Measurements from ENCODE around the gene KCNQ1.
A peak's percentile ranks its signal among the peaks of the same experiment; 100 is the strongest.

The KCNQ1 gene

DNA sequence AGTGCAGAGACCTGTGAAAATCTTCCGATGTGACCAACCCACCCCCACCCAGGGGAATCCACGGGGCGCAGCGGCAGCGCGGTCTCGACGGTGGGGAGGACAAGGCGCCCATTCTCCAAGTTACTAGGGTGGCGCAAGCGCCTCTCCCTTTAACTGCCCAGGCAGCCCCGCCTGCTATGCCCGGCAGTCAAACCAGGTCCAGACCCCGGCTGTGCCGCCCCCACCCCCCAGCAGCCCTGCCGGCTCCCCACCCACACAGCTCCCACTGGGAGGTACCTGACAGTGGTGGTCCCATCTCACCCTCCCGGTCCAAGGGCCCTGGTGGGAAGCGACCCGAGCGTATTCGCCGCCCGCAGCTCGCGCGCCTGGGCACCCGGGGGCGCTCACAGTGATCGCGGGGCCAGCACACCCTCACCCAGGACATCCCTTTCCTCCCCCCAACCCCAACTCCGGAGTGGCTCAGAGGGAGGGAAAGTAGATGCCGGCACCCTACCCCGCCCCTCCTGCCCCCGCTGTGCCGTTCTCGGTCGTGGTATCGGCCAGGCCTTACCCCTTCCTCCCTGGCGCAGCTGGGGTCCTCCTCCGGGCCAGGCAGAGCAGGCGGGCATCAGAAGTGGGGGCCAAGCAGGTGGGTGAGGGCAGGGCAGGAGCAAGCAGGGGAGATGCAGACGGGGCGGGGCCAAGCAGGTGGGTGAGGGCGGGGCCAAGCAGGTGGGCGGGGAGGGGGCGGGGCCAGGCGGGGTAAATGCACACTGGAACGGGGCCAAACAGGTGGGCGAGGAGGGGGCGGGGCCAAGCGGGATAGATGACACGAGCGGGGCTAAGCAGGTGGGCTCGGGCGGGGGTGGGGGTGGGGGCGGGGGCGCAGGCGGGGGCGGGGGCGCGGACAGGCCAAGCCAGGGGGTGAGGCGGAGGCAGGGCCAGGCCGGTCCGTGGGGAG, 657 bp upstream of the KCNQ1 start, which contains the start of gene TRPM5:
TSS of gene TRPM5 (minus strand) at position 634 of the 940 bp plus-strand sequence. CDS start 21,478 bp downstream, outside the sequence.
- no peak for DNase-seq (ENCODE audit: low read depth in 2 of 2)

DNA sequence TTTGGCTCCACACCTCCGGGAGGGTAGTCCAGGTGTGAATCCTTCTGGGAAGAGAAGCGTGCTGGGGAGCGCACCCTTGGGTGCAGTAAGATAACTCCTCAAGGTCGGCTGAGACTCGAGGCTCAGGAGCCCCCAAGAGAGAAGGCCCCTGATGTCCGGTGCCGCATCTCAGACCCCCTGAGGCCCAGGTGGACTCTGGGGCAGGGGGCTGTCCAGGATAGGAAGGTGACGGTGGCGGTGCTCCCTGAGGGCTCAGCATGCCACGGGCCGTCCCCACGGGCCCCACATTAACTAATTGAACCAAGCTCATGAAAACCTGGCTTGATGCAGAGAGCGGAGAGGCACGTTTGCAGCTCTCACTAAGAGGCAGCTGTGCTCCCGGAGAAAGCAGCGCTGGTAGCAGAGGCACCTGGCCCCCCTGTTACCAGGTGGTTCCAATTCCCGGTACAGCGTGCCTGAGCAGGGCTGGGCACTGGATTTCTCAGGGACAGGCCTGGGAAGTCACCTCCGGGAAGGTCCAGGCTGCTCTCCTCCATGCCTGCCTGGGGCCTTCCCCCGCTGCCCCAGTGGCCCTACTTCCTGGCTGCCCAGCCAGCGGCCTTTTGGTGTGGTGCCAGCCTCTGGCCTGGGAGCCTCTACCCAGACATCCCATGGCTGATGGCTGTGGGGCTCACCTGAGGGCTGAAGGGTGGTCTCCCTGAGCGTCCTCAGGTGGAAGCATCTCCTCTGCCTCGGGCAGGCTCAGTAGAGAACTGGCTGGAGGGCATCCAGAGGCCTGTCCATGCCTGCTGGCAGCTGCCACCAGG, 1.1 kb downstream of the KCNQ1 start:
- no peak for DNase-seq (ENCODE audit: low read depth in 2 of 2)

DNA sequence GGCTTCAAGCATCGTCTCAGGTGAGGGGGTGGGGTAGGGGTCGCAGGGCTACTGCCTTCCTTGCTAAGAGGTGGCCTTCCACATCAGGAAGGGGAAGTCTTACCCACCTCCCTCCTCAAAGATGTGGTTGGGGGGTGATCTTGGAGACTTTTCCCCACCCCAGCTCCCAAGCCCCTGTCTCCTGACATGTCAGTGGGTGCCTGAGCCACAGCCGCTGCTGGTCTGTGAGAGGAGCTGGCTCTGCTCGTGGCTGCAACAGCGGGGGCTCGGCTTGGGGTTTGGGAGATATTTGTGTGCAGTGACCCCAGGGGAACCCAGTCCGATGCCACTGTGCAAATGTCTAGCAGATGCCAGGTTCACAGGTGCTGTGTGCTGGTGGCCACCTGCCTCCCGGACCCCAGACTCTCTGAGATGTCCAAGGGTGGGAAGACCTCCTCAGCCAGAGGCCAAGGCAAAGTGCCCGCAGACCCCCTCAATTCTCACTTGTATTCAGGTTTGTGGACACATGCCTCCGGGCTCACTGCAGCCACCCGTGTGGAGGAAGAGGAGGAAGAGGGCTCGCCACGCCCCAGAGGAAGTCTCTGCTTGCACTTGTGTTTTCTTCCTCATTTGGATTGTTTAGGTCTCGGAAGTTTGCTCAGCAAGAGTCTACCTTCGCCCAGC, 1.9 kb downstream of the KCNQ1 start:
- DNase-seq (ENCODE audit: low read depth in 2 of 2): no peak

DNA sequence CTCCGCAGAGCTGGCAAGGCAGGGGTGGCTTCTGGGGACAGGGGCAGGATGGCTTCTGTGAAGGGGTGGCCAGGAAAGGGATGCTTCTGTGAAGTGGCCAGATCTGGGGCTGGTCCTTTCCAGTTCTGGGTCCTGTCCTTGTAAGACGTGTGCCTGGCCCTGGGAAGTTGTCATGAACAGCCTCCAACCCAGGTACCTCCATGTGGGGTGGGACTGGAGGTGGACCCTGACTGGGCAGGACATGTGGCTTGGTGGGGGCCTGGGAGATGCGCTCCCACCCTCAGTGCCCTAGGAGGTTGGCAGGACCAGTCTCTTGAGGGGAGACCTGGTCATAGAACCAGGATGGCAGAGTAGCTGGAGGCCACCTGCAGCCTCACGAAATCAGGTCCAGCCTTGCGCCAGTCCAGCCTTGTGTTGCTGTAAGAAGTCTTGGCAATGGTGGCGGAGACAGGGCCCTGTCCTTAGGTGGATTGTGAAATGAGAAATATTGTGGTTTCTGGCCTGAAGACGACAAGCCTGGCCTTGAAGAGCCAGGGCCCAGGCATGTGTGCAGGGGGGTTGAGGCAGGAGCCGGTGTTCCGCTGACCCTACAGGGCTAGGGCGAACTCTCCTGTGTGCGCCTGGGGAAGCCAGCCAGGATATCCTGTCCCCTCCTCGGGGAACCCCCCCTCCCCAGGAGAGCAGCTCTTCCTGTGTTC, 2.6 kb downstream of the KCNQ1 start:
- DNase-seq (ENCODE audit: low read depth in 2 of 2): no peak

DNA sequence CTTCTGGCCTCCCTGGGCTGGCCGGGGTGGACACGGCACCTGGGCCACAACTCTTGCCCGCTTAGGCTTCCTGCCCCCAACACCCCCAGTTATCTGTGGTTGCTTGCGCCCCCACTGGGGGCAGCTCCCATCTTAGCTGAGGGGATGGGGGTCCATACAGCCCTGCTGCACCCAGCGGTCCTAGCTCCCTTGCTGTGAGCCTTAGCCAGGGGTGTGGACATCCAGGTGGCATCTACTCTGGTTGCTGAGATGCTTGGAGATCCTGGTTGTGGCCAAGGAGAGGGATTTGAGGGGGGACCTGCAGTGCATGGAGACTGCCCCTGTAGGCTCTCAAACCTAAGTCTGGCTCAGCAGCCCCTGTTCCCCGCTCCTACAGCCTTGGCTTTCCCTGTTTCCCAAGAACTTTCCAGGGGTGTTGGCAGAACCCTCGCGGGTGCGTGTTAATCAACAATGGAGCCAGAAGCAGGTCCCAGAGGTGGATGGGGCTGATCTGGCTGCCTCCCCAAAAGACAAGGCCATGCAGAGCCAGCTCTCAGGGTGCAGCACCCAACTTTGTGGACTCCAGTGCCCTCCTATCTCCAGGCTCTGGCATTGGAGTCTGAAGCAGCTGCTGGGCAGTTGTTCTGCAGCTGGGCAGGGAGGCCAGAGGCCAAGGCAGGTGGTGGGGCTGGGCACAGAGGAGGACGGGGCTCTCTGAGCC, 3.3 kb downstream of the KCNQ1 start:
- DNase-seq (ENCODE audit: low read depth in 2 of 2): no peak

DNA sequence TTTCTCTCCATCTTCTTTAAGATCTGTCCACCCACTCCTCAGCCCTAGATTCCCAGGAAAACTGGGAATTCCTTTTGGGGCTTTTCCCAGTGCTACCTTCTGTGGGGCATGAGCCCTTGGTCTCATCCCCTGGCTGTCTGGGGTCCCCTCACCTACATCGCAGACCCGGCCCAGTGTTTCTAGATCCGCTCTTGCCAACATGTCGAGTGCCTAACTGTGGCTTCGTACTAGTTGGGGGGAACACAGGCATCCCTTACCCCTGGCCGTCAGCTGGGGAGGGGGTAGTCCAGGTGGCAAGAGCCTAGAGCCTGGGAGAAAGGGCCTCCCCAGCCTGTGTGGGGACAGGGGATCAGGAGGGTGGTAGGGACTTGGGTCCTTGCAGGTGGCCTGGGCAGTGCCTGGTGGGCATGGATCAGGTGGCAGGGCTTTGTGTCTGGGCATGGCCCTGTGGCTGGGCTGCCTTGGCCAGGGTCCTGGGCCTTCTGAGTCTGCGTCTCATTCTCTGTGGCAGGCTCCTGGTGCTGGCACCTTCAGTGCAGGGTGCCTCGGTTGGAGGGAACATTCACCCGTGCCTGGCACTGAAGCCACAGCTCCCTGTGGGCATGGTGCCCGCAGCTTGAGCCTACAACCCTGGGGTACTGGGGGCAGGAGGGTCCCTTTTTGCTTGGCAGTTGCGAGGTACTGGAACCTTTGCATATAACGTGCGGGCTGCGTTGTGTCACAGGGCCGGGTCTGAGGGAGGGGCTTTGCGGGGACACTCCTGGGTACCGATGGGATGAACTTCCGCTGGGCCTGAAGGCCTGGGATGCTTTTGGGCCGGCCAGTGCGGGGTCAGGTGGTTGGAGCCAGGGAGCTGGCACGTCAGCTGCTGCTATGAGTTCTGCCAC, 4.1 kb downstream of the KCNQ1 start:
- DNase-seq (ENCODE audit: low read depth in 2 of 2): no peak

DNA sequence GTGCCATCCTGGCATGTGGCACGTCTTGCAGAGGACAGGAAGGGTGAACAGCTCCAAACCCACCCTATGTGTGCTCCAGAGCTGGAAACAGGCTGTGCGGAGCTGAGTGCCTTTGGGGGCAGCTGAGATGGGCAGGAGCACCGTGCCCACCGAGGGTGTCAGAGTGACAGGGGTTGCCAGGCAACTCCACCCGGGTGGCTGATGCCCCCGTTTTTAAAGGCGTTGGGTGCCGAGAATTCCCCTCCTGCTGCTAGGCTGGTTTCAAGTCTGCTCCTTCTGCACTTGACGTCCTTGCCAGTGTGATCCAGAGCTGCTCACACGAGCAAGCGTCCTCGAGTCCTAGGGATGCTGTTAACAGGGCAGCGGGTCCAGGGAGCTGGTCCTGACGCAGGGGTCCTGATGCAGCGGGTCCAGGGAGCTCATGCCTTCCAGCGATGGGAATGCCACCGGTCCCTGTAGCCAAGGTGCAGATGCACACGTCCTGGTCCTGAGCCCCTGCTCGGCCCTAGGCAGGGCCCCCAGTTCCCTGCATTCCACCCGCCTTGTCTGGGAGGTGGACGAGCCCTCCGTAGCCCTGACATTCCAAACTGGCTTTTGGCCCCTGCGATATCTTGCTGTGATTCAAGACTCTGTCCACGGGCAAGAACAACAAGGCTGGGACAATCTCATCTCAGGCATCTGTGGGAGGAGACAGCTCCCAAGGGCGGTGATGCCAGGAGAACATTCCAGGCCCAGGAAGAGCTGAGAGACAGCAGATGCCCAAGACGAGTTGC, 4.9 kb downstream of the KCNQ1 start:
- DNase-seq (ENCODE audit: low read depth in 2 of 2): no peak

DNA sequence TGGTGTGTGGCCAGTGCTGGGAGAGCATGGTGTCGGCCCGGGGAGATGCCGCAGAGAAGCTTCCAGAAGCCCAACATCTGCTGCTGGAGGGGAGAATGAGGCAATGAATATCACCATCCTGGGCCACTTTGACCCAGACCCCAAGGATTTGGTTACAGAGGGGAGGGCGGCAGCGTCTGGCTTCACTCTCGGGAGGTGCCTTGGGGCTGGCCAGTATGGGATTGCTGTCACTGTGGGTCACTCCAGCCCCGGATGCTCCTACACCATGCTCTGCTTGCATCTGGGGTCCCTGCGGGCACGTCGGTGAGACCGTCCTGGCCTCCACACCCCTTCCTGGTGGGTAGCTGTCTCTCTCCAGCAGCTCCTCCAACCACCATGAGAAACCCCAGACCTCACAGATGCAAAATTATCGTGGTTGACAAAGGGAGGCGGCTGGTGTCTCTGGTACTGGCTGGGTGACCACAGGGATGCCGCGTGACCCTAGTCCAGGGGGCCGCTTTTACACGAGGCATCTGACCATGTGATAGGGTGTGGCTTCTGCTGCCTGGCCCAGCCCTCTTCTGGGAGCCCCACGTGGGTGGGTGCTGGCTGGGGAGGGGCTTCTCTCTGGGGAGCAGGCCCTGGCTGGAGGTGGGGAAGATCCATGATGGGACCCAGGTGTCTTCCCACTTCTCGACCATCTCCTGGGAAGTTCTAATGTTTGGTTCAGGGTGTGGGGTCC, 5.7 kb downstream of the KCNQ1 start:
- DNase-seq (ENCODE audit: low read depth in 2 of 2): no peak

DNA sequence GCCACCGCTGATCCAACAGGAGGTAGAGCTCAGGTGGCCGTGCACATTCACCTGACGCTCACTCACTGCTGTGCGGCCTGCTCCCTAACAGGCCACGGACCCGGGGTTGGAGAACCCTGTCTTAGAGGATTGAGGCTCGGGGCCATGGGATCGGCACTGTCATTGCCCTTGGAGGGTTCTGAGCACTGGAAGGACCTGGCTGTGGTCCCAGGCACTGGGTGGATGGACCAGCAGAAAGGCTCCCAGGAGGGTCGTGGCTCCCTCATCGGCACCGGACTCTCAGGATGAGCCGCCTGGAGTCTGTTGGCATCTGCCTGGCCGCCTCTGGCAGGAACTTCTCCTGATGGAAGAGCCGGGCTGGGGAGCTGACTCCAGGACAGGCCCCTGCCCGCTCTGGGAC, 6.5 kb downstream of the KCNQ1 start:
- no peak for DNase-seq (ENCODE audit: low read depth in 2 of 2)

DNA sequence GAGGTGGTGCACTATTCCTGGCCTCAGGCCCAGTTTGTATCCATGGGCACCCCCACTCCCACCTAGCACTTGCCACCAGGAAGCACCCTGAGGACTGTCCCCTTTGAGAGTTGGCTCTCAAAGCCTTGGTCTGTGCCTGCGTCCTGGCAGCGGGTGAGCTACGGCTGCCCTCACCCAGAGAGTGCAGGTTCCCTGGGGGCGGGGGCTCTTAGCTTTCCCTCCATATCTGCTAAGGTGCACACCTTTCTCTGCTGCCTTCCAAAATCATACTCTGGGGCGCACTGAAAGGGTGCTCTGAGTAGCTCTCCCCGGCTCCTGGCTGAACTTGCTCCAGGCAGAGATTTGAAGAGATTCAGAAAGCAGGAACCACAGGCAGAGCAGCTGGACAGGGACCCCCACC, 7.1 kb downstream of the KCNQ1 start:
- DNase-seq (ENCODE audit: low read depth in 2 of 2): no peak

DNA sequence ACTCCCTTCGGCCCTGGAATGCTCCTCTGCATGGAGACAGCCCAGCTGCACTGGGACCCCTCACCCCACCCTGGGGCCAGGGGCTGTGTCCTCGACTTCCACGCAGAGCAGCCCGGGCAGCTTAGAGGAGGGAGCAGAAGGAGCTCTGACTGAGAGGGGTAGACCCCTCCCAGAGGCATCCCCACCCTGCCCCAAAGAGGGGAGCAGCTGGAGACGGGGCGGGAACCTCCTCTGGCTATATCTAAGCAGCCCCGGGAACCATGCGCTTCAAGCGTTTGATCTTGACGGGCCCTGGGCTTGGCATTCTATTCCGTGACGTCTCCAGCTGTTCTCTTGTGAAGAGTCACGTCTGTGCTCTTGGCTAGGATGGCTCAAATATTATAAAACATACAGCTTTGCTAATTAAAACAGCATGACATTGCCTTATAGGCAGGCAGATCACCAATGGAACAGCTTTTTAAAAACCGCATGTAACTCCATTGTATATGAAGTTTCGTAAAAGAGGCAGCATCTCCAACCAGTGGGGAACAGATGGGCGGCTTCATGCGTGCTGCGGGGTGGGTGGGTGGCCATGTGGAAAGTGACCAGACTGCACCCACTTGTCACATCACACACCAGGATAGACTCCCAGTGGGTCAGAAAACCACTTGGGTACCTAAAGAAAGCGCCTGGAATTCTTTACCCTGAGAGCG, 7.7 kb downstream of the KCNQ1 start:
- peak; percentile 11 to 18 for DNase-seq (ENCODE audit: low read depth in 2 of 2)

DNA sequence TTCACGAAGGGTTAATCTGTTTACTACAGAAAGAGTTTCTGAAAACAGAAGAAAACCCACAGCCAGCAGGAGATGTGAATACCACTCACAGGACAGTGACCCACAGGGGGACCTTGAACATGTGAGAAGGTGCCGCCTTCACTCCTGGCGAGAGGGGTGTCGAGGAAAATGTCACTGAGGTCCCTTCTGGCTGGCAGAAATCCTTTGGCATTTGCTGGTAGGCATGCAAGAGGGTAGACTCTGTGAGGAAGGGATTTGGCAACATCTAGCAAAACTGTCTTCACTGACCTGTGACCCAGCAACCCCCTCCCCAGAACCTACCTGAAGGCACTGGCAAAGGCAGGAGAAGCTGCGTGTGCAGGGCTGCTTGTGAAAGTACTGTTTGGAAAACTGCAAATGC, 8.6 kb downstream of the KCNQ1 start:
- DNase-seq (ENCODE audit: low read depth in 2 of 2): no peak

DNA sequence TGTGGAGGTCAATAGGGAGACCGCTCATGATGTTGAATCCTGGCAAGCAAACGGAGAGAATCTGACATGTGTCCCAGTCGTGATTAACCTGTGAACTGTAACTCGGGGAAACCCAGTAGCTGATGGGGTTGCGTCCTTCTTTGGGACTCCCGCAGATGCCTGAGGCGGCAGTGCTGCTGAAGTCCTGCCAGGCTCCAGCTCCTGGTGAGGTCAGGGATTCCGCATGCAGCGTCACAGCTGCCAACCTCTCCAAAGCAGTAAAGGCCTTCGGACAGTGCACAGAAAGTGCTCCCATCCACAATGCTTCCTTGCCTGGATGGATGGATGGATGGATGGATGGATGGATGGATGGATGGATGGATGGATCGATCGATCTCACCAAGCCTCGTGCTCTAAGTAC, 13.5 kb downstream of the KCNQ1 start:
- DNase-seq (ENCODE audit: low read depth in 2 of 2): no peak

DNA sequence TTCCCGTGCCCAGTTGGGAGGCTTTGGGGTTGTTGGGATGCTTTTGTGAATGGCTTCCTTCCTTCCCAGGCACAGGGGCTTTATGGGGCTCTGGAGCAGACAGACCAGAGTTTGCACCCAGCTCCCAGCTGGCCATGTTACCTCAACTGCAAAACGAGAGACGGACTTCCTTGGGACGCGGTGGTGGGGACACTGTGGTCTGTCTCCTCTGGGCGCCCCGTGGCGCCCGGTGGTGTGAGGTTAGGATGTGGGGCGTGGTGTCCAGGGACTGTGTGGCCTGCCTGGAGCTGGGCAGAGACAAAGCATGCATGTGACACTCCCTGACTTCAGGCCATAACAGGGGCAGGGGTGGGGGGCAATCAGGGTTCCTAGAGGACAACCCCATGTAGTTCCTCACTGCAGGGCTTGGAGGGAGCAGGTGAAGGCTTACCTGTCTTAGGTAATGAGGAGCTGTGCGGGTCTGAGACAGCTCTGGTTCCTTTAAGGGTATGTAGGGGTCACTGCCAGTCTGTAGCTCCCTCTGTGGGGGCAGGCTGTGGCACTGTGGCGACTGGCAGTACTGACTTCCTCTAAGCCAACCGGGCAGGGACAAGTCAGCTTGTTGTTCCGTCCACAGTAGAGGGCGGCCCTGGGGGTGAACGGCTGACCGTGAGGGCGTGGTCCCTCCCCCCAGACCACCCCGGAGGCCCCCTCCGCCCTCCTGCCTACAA, 14.4 kb downstream of the KCNQ1 start:
- DNase-seq (ENCODE audit: low read depth in 2 of 2): no peak

DNA sequence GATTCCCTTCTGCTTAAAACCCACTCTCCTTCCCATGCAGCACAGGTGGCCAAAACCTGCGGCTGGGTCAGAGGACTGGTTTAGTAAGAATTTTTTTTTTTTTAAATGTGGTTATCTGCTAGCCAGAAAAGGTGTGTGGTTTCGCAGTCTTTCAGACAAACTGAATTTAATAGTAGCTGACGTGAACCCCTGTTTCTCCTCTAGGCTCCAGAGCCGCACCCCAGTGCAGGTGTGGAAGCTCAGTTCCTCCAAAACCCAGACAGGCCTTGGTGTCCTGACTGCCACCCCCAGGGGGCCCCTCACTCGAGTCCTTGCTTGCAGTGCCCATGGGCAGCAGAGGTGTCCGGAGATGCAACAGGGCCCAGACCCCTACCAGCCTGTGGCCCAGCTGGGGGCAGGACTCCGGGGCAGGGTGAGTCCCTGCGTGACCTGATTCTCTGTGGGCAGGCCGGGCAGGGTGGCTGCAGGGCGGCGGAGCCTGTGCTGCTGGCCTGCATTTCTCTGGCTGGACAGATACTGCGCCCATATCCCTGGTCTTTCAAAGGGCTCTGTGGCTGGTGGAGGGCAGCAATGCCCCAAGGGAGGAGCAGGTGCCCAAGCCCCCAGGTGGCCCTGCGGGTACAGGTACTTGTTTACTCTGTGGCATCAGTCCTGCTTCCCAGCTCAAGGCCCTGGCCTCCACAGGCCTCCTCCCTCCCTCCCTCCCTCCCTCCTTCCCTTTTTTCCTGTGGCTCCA, 15.2 kb downstream of the KCNQ1 start:
- no peak for DNase-seq (ENCODE audit: low read depth in 2 of 2)

DNA sequence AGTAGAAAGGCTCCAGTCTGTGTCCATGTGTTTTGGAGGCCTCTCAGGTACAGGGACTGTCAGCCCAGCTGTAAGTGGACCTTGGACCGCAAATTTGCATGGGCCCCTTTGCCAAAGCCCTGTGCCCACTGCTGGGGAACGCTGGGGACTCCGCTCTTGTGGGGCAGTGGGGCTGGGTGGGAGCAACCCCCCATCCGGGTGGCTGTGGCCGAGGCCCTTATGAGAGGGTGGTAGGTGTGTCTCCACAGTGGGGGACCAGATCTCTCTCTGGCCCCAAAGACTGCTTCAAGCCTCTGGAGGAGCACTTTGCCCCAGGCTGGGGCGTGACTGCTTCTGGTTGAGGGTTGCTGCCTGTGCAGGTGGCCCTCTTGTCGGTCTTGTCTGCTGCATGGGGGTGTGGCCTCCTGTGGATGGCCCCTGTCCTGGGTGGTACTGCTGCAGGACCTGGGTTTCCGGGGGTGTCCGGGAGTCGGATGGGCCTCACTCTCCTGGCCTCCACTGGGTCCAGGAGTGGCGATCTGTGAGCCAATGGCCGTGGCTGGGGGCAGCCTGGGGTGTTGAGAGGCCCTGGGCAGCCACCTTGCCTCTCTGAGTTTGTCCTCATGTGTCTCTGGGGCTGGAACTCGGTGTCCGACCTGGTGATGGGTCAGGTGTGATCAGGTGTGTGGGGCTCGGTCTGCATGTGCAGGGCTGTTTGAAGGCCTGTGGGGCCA, 15.9 kb downstream of the KCNQ1 start:
- DNase-seq (ENCODE audit: low read depth in 2 of 2): no peak
